GM18861 (cell line): Measurements from ENCODE around the gene TFEC.

Source experiments
- ATAC-seq: cut with Tn5 transposase; IDR thresholded peaks from one replicate; pipeline ENCODE4 v1.9.1; 2021; ENCODE audit not compliant: unreplicated experiment

Gene TFEC

GRCh38 chr7:115995701-115996100, 34.9 kb downstream of the TFEC start:
- ATAC-seq: no peak

GRCh38 chr7:115988401-115988800, 42.2 kb downstream of the TFEC start:
- ATAC-seq: no peak

GRCh38 chr7:115987486-115987885, 43.1 kb downstream of the TFEC start:
- no peak for ATAC-seq

GRCh38 chr7:115984105-115984504, 46.5 kb downstream of the TFEC start:
- no peak for ATAC-seq

- ATAC-seq: no peak
These were observed 50.4 kb downstream of the TFEC start for GRCh38 chr7:115980159-115980558.

GRCh38 chr7:115976651-115977050, 53.9 kb downstream of the TFEC start:
- ATAC-seq: no peak

GRCh38 chr7:115975766-115976165, 54.8 kb downstream of the TFEC start:
- ATAC-seq: no peak

- ATAC-seq: no peak
These were observed 57.2 kb downstream of the TFEC start for GRCh38 chr7:115973406-115973805.

GRCh38 chr7:115971506-115971905, 59.1 kb downstream of the TFEC start:
- ATAC-seq: no peak

- ATAC-seq: no peak
These were observed 62.0 kb downstream of the TFEC start for GRCh38 chr7:115968596-115968995.

- ATAC-seq: no peak
These were observed 62.4 kb downstream of the TFEC start for GRCh38 chr7:115968171-115968570.

- ATAC-seq: no peak
These were observed 64.6 kb downstream of the TFEC start for GRCh38 chr7:115965796-115966475.

- no peak for ATAC-seq
These were observed 65.3 kb downstream of the TFEC start for GRCh38 chr7:115965236-115965635.

GRCh38 chr7:115964799-115965198, 65.8 kb downstream of the TFEC start:
- ATAC-seq: no peak

GRCh38 chr7:115962340-115962739, 68.2 kb downstream of the TFEC start:
- no peak for ATAC-seq

- ATAC-seq: no peak
These were observed 76.8 kb downstream of the TFEC start for GRCh38 chr7:115953592-115954255.

GRCh38 chr7:115952832-115953231, 77.7 kb downstream of the TFEC start:
- no peak for ATAC-seq

GRCh38 chr7:115951547-115951946, 79.0 kb downstream of the TFEC start:
- ATAC-seq: no peak

- ATAC-seq: no peak
These were observed 88.8 kb downstream of the TFEC start for GRCh38 chr7:115941703-115942268.

- no peak for ATAC-seq
These were observed 90.0 kb downstream of the TFEC start for GRCh38 chr7:115940460-115941060.

- no peak for ATAC-seq
These were observed 92.6 kb downstream of the TFEC start for GRCh38 chr7:115937960-115938359.

- no peak for ATAC-seq
These were observed 97.1 kb downstream of the TFEC start for GRCh38 chr7:115933471-115933870.
